ENCODE data around the gene MED19.
"Not testable (repeated sequence)": the region's sequence is repeated elsewhere in the genome, so short reads cannot be mapped to it uniquely, and the experiment has no call there.

Gene MED19, protein sequence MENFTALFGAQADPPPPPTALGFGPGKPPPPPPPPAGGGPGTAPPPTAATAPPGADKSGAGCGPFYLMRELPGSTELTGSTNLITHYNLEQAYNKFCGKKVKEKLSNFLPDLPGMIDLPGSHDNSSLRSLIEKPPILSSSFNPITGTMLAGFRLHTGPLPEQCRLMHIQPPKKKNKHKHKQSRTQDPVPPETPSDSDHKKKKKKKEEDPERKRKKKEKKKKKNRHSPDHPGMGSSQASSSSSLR

DNA sequence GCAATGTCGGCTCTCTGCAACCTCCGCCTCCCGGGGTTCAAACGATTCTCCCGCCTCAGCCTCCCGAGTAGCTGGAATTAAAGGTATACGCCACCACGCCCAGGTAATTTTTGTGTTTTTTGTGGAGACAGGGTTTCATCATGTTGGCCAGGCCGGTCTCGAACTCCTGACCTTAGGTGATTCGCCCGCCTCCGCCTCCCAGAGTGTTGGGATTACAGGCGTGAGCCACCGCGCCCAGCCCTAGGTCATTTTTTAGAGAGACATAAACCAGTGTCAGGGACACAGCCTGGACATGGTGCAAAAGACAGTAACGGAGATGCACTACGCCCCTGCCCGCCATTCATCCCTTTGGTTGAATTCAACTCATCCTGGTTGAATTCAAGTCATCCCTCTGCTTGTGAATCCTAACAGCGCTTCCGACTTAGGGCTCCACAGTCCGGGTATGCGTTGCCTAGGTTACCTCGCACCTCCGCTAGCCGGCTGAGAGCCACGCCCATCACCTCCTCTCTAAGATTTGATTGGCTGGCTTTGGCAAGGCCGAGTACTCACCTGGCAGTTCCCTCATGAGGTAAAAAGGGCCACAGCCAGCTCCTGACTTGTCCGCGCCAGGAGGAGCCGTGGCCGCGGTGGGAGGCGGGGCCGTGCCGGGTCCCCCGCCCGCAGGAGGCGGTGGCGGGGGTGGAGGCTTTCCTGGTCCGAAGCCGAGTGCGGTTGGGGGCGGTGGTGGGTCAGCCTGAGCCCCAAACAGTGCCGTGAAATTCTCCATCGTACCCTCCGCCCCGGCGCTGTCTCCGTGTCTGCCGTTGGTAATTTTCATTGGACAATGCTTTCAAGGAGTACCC is at the start of gene MED19:
Gene MED19, minus strand, starts transcription at position 802 of the 842 bp plus-strand sequence. Its CDS starts 36 bp downstream, at position 766.
- DNase-seq: peak; percentile 63

DNA sequence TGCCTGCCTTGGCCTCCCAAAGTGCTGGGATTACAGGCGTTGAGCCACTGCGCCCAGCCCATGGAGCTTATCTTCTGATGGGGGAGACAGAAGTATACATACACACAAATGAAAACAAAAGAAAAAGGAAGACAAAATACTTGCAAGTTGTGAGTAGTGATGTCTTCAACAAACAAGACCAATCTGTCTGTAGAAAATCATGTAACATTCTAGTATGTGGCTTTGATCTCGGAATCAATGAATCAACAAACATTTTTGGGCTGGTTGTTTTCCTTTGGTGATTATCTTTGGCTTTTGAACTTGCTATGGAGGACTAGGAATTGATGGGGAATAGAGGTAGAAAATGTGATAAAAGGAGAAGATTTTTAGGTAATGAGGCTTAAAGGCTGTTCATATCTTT is 46.2 kb upstream of the MED19 start:
- DNase-seq: no peak

DNA sequence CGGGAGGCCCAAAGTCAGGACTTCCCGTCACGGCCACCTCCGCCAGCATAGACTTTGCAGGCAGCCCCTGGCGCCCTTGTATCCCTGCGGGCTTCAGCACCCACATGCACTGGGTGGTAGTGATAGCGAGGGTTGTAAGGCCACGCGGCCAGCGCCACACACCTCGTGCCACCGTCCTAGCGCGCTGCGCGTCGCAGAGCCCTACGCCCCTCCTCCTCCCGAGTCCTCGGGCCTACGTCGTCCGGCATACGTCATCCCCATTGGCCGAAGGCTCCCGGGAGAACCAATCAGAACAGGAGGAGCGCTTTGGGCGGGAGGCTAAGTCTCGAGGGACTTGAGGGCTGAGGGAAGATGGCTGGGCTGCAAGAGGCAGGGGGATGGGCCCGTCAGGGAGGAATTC is 40.9 kb upstream of the MED19 start:
- no peak for DNase-seq

DNA sequence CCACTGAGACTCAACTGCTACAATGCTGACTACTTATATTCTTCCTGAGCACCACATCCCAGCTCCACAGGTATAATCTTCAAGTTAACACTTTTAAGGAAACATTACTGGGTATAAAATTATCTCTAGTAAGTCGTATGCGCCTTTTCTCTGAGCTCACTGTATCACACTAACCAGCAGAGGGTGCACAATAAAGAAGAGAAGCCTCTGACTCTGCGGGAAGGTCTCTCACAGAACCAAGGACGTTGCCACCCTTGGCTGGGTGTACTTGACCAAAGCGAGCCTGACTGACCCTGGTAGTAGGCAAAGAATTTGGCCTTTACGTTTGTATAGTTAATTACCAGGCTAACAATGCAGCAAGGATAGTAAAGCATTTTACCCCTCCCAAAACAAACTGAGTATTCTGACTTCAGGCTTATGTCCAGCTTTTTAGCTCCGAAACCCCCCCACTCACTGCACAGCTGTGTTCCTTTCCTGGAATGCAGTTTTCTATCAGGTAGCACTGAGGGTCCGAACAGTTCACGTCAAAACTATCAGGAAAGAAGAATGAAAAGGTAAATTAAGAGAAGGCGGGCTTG is 39.8 kb upstream of the MED19 start, which contains the start of gene BTBD18:
Gene BTBD18, minus strand, starts transcription at position 144 of the 578 bp plus-strand sequence. CDS start 631 bp downstream, outside the sequence.
- DNase-seq: no peak

DNA sequence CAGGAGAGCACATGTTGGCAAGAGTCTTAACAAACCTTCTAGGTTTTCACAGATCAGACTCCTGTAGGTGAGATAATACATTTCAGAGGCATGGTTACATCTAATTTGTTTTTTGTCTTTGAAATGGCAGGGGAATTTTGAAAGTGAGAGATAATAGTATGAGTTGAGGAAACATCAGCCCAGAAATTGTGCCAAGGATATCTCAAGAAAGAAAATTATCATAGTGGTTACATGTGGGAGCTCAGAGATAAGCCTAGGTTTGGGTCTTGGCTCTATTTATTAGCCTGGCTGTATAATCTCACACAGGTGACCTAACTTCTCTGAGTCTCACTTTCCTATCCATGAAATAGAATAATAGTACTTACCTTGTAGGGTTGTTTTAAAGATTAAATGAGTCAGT is 39.2 kb upstream of the MED19 start:
- DNase-seq: no peak

DNA sequence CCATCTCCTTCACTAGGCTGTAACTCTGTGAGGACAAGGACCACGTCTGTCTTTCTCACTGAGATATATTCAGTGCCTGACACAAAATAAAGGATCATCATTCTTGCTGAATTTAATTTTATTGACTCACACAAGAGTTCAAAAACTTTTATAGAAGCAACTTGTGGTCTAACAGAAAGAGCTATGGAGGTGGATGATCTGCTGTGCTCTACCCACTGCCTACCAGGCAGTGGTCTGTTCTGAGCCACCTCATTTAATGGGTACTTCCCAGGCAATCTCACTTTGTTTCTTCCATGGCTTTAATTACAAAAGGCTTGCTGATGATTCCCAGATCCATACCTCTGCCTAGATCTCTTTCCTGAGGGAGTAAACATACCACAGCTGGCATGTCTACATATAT is 34.9 kb upstream of the MED19 start:
- no peak for DNase-seq

DNA sequence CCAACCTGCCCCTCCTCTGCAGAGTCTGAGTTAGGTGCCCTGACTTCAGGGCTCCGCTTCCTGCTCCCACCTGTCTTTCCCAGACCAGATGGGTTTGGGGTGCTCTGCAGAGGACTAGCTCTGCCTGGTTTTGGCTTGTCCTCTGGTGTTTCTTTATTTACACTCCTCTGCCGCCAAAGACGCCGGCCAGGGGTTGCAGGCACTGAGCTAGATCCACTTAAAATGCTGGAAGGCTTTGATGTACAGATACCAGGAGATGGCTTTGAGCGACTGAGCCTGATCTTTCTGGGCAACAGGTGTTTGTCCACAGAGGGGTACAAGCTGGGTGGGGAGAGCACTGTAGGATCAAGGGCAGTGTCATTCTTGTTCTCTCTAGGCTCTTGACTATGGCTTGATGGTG is 33.2 kb upstream of the MED19 start:
- DNase-seq: no peak

DNA sequence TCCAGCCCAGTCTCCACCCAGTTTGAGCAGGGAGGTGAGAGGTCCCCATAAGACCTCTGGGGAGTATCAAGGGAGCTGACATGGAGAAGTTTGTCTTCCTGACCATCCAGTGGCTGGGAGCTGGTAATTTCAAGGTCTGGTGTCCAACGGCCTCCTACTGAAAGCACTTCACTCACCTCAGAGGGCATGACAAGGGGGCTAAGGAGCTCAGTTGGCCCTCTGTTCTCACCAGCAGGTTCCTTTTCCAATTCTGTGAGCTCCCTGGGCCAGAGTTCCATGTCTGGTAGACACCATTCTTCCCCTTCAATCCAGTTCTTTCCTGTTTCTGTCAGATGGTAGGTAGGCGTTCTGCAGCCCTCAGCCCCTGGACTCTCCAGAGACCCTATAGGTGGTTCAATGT is 32.3 kb upstream of the MED19 start:
- DNase-seq: no peak

DNA sequence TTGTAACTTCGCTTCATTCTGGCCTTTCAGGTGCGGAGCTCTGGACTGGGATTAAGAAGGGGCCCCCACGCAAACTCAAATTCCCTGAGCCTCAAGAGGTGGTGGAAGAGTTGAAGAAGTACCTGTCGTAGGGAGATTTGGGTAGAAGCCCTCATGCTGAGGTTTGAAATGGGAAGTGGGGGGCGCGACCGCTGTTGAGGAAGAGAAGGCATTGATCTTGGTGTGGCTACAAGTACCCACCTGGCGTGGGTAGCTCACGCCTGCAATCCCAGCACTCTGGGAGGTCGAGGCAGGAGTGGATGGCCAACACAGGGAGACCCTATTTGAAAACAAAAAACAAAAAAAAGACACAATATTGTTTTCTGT is 30.1 kb upstream of the MED19 start:
- DNase-seq: no peak

DNA sequence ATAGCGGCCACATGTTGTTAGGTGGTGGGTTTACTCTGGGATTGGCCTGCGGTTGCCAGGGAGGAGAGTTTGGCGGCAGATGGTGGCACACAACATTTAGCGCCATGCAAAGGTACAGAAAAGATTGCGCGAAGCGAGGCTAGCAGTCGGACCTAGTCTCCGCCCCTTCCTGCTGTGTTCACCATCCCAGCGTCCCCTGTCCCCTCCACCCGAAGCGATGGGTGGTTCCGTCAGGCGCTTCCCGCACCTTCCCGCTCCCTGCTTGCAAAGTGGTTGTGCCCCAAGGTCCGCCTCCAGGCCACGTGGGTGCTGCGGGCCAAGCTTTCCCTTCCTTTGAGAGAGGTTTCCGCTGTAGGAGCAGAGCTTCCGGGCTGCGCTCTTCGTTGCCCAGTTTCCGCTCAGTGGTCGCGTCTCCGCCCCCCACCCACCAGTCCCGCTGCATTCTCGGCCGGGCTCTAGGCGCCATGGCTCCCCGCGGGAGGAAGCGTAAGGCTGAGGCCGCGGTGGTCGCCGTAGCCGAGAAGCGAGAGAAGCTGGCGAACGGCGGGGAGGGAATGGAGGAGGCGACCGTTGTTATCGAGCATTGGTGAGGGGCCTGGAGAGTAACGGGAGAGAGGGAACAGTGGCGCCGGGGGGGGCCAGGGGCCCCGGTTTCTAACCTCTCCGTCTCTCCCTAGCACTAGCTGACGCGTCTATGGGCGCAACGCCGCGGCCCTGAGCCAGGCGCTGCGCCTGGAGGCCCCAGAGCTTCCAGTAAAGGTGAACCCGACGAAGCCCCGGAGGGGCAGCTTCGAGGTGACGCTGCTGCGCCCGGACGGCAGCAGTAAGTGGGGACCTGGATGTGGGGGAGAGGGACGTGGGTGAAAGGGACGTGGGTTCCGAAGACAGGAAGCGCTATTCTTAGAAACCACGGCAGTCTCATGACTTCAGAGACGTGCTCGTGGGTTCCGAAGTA is 29.4 kb upstream of the MED19 start, which contains the start of gene SELENOH:
Gene SELENOH, plus strand, starts transcription at position 360 of the 955 bp plus-strand sequence. Its CDS starts 105 bp downstream, at position 465.
- DNase-seq: peak; percentile 92

DNA sequence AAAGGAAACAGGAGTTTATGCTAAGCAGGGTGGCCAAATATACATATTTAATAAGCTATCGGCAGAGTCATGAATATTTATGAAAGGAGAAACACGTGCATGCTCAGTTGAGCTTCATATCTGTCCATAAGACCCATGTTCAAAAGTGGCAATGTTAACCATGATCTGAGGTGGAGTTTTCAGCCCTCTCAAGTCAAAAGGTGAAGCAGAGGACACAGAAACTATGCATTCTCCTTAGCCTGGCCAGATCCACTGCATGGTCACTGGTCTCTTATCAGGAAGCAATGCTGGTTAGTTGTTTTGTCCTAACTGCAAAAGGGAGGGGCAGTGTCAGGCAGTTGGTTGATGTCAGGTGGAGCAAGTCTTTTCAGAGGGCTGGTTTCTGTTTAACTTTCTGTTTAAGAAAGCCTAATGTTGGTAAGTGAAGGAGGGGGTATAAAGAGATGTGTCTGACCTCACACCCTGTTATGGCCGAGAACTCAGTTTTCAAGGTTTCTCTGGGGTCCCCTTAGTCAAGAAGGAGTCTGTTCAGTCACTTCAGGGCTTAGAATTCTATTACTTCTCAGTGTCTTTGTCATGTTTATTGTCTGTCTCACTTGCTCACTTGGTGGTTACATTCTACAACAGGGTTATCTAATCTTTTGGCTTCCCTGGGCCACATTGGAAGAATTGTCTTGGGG is 23.7 kb upstream of the MED19 start:
- DNase-seq: no peak

DNA sequence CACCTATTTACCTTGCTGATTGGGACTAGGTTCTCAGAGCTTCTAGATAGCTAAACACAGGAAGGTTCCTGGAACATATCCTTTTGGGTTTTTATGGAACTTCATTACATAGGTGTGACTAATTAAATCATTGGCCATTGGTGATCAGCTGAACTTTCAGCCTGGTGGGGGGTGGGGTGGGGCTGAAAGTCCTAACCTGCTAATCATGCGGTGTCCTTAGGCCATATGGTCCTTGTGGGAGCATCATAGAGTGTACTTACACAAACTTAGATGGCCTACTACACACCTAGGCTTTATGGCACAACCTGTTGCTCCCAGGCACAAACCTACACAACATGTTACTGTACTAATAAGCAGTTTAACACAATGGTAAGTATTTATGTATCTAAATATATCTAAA is 20.6 kb upstream of the MED19 start:
- DNase-seq: no peak

DNA sequence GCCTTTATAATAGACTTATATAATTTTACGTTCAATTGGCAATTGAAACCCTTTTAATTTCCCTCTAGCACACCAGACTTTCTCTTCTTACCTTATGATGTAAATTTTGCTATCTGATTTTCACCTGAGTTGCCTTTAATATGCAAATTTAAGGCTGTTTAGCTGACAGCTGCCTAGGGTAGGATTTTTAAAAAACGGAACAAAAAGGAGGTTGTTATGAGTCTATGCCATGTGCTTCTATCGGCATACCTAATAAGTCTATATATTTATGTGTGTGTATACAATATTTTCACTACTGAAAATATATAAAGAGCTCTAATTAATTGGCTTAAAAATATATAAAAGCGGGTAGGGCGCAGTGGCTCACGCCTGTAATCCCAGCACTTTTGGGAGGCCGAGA is 17.5 kb upstream of the MED19 start:
- DNase-seq: no peak

DNA sequence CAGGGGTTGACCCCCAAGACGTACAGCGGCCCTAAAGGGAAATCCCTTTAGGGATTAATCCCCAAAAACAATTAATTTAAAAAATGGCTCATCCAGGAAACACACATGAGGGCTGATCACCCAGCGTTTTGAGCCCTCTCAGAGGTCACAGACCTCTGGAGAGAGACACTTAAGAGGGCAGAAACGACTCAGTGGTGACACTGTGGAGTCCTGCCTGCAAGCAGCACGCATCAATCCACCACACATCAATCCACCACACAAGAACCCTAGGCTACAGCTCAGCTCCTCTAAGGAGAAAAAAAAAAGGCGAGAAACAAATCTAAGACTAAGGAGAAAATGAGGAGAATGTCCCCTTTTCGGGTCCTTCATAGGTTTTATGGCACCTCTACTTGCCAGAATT is 16.8 kb upstream of the MED19 start:
- no peak for DNase-seq

DNA sequence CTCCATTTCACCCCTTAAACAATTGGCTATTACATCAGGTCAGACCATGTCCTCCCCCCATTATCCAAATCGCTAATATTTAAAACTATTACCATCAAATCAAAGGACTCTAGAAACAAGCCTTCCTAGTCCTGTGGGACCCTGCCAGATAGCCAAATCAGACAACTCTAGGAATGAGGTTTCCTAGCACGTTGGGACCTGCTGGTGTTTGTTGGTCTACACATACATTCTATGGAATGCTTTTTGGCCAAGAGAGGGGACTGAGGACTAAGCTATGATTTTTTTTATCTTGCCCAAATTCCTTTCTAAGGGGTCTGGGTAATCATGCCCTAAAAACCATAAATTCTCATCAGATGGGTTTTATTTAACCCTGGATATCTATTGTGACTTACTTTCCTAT is 15.2 kb upstream of the MED19 start:
- DNase-seq: no peak

DNA sequence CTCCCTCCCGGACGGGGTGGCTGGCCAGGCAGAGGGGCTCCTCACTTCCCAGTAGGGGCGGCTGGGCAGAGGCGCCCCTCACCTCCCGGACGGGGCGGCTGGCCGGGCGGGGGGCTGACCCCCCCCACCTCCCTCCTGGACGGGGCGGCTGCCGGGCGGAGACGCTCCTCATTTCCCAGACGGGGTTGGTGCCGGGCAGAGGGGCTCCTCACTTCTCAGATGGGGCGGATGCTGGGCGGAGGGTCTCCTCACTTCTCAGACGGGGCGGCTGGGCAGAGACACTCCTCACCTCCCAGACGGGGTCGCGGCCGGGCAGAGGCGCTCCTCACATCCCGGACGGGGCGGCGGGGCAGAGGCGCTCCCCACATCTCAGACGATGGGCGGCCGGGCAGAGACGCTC is 4.7 kb upstream of the MED19 start:
- DNase-seq: not testable (repeated sequence)

DNA sequence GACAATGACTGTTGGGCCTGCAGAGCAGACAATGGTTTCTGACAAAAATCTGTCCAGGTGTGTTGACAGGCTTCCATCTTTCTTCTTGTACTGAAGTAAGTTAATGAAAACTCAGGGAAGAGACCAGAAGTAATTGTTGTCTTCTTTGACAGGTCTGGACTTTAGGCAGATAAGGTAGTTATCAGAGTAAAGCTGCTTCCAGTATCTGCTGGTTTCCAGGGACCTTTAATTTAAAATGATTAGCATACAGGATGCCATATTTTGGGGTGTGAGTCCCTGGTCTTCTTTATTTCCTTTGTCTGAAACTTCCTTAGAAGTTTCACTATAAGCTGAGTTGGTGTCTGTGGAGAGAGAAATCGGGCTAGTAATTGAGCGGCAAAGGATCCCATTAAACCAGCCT is 1.8 kb upstream of the MED19 start:
- no peak for DNase-seq

DNA sequence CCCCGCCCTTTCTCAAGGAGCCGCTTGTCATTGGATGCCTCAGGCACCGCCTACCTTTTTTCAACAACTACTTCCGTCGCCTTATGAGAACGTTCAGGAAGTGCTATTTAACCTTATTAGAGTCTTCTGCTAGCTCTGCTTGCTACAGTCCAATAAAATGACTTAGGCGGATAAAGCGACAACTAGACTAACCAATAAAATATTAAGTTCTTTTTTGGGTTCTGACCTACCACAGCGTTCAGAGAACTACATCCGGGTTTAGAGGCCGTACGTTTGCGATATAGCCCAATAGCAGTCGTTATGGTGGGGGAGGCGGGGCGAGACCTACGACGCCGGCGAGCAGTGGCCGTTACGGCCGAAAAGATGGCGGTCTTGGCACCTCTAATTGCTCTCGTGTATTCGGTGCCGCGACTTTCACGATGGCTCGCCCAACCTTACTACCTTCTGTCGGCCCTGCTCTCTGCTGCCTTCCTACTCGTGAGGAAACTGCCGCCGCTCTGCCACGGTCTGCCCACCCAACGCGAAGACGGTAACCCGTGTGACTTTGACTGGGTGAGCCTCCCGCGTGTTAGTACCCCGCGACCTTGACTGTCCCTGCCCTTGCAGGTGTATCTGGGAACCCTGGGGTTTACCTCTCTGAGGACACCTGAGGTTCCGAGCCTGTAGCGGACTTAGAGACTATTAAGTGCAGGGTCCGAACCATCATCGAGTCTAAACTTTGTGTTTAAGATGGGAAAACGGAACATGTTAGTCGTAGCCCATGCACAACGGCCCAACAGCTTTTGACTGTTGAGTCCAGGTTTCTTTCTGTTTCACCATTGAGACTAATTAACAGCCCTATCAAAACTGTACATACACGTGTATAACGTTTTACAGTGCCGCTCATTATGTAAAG is 488 bp upstream of the MED19 start, which contains the start of gene TMX2:
Gene TMX2, plus strand, starts transcription at position 338 of the 895 bp plus-strand sequence. Its CDS starts 26 bp downstream, at position 364.
- peak; percentile 99 for DNase-seq

DNA sequence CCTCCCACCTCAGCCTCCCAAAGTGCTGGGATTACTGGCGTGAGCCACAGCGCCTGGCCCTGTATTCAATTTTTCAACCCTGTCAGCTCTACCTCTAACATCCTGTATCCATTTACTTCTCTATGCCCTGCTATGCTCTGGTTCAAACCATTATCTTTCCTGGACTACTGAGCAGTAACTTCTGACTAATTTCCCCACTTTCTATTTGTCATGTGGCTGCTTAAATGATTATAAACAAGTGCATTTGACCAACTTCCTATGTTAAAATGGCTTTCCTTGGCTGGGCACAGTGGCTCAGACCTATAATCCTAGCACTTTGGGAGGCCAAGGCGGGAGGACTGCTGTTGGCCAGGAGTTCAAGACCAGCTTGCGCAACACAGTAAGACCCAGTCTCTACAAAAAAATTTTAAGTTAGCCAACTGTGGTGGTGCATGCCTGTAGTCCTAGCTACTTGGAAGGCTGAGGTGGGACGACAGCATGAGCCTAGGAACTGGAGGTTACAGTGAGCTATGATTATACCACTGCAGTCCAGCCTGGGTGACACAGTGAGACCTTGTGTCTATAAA is 2.1 kb downstream of the MED19 start:
- no peak for DNase-seq

DNA sequence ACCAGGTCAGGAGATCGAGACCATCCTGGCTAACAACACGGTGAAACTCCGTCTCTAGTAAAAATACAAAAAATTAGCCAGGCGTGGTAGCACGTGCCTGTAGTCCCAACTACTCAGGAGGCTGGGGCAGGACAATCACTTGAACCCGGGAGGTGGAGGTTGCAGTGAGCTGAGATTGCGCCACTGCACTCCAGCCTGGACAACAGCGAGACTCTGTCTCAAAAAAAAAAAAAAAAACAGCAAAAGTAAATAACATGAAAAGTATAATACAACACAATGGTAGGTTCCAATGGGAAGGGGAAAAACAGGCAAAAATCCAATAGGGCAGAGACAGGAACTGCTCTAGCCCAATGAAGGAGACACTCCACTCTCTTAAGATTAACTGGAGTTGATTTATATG is 6.6 kb downstream of the MED19 start:
- not testable (repeated sequence) for DNase-seq

DNA sequence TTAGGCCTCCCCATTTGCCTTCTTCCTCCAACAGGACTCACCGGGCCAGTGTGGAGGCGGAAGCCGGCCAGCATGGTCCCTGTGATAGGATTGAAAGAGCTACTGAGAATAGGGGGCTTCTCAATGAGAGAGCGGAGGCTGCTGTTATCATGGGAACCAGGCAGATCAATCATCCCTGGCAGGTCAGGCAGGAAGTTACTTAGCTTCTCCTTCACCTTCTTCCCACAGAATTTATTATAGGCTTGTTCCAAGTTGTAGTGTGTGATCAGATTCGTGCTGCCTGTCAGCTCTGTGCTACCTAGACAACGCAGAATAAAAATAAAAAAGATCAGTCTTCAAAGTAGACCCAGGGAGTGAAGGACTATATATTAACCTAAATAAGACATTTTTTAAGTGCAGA is 7.1 kb downstream of the MED19 start:
- no peak for DNase-seq
